ENCODE measurements around the gene CRTAC1.

DNA sequence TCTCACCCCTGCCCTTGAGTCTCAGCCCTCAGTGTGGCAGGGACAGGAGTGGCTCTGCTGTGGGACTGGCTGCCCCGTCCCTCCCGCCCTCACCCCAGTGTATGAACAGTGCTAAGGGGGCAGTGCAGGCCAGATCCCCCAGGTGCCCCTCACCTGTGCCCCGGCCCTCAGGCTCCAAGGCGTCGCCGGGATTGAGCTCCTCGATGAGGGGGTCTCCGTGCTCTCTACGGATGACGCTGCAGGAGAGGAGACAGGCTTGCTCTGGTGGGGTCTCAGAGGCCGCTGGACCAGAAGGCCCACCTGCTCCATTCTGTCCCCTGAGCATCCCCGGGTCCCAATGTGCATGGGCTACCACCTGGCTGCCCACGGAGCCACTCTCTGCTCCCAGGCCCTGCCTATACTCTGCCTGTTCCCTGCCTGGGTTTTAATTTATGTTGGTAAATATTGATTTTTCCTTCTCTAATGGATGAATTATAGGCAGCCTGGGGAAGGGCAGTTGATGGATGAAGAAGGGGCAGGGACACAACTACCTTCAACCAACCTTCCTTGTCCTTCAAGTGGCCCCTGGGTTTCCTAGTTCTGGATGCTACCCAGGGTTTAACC, 133.6 kb downstream of the CRTAC1 start:
- TF ChIP-seq, protein P1, sequence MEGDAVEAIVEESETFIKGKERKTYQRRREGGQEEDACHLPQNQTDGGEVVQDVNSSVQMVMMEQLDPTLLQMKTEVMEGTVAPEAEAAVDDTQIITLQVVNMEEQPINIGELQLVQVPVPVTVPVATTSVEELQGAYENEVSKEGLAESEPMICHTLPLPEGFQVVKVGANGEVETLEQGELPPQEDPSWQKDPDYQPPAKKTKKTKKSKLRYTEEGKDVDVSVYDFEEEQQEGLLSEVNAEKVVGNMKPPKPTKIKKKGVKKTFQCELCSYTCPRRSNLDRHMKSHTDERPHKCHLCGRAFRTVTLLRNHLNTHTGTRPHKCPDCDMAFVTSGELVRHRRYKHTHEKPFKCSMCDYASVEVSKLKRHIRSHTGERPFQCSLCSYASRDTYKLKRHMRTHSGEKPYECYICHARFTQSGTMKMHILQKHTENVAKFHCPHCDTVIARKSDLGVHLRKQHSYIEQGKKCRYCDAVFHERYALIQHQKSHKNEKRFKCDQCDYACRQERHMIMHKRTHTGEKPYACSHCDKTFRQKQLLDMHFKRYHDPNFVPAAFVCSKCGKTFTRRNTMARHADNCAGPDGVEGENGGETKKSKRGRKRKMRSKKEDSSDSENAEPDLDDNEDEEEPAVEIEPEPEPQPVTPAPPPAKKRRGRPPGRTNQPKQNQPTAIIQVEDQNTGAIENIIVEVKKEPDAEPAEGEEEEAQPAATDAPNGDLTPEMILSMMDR (IDR thresholded peaks at IDR 0.05): no peak
- no peak for TF ChIP-seq POLR2A (IDR thresholded peaks at IDR 0.05)
